Measurements from ENCODE around the gene VAMP1. TPM values are rescaled to one million over a fixed set of nuclear protein-coding genes. Genes with fewer than 3 reads are reported as not detected.

Gene VAMP1
- polyA plus RNA-seq, 3 donors, result 0.84 to 24.6 (median 0.85) TPM

GRCh38 chr12:6418796-6419195, 51.7 kb downstream of the VAMP1 start:
- H3K27me3 Mint-ChIP-seq (ENCODE audit: low read depth in 3 of 3), result peaks cover 0 to 4% (median 0%) of the 10 kb centered on the region in 3 donors
- Histone ChIP-seq H3K36me3 (replicated peaks in 1 of 2; ENCODE audit: control insufficient read depth in 1 of 2, insufficient read depth in 2 of 2, low read length in 2 of 2) (no peaks in the 10 kb centered on the region), H3K9ac (ENCODE audit: insufficient read depth, low read length, poor library complexity, severe bottlenecking) (no peak overlapping the region), H3K9me3 (replicated peaks in 1 of 2; ENCODE audit: control insufficient read depth in 1 of 2, insufficient read depth in 1 of 2, low read length in 2 of 2) (peaks cover 0 to 5% of the 10 kb centered on the region in 2 donors), H3K4me1 (ENCODE audit: control insufficient read depth in 1 of 2, insufficient read depth in 2 of 2, low read length in 2 of 2) (peaks cover 29 to 42% of the 10 kb centered on the region in 2 donors), H3K4me2 (replicated peaks; ENCODE audit: extremely low read depth, low read length, poor library complexity, severe bottlenecking) (no peak overlapping the region), H3K79me2 (ENCODE audit: insufficient read depth, low read length) (no peaks in the 10 kb centered on the region), H4K20me1 (ENCODE audit: insufficient read depth, low read length) (no peaks in the 10 kb centered on the region), H3K4me3 (replicated peaks in 1 of 3; ENCODE audit: low read depth in 2 of 3, low read length in 3 of 3) (no peak overlapping the region), H2AFZ (ENCODE audit: insufficient read depth, low read depth, low read length, poor library complexity, severe bottlenecking) (no peak overlapping the region), H3K27ac (ENCODE audit: low read depth in 1 of 2, low read length in 2 of 2) (no peak overlapping the region), H3K27me3 (ENCODE audit: control insufficient read depth in 2 of 2, insufficient read depth in 2 of 2, low read length in 2 of 2) (no peaks in the 10 kb centered on the region)
- no peak for TF ChIP-seq CTCF (IDR thresholded peaks at IDR 0.05)
- H3K4me1 Mint-ChIP-seq, result peaks cover 43% of the 10 kb centered on the region
- DNase-seq, result no peak
- H3K9me3 Mint-ChIP-seq, result peaks cover 0 to 6% (median 3%) of the 10 kb centered on the region in 7 donors
- WGBS (ENCODE audit: insufficient coverage), result 88% methylated on average over 6 of the region's 6 CpGs
- peaks cover 2 to 3% of the 10 kb centered on the region in 2 donors for H3K36me3 Mint-ChIP-seq
- H3K27ac Mint-ChIP-seq, result no peak overlapping the region
- intact Hi-C loops (cut with micrococcal nuclease), result no loop called here
- H3K4me3 Mint-ChIP-seq, result no peak overlapping the region

- peak; percentile 79 to 88 (median 87) for DNase-seq
- Mint-ChIP-seq H3K4me3 (peak overlapping the region in 1 of 2 donors; percentile 75), H3K9me3 (peaks cover 0 to 6% (median 3%) of the 10 kb centered on the region in 7 donors), H3K36me3 (peaks cover 3 to 5% of the 10 kb centered on the region in 2 donors), H3K27ac (peak overlapping the region; percentile 82 to 93 (median 90)), H3K4me1 (peaks cover 41% of the 10 kb centered on the region), H3K27me3 (ENCODE audit: low read depth in 3 of 3) (peaks cover 0 to 4% (median 0%) of the 10 kb centered on the region in 3 donors)
- peak overlapping the region; percentile 39 for H3K4me2 ChIP-seq (replicated peaks; ENCODE audit: extremely low read depth, low read length, poor library complexity, severe bottlenecking)
- peaks cover 23 to 37% of the 10 kb centered on the region in 2 donors for H3K4me1 ChIP-seq (ENCODE audit: control insufficient read depth in 1 of 2, insufficient read depth in 2 of 2, low read length in 2 of 2)
- no peaks in the 10 kb centered on the region for H3K36me3 ChIP-seq (replicated peaks in 1 of 2; ENCODE audit: control insufficient read depth in 1 of 2, insufficient read depth in 2 of 2, low read length in 2 of 2)
- no peak overlapping the region for H2AFZ ChIP-seq (ENCODE audit: insufficient read depth, low read depth, low read length, poor library complexity, severe bottlenecking)
- WGBS (ENCODE audit: insufficient coverage), result 0% methylated on average over 3 of the region's 3 CpGs
- no peaks in the 10 kb centered on the region for H4K20me1 ChIP-seq (ENCODE audit: insufficient read depth, low read length)
- no peak for TF ChIP-seq CTCF (IDR thresholded peaks at IDR 0.05)
- H3K4me3 ChIP-seq (replicated peaks in 1 of 3; ENCODE audit: low read depth in 2 of 3, low read length in 3 of 3), result peak overlapping the region in 1 of 3 experiments; percentile 22
- H3K27me3 ChIP-seq (ENCODE audit: control insufficient read depth in 2 of 2, insufficient read depth in 2 of 2, low read length in 2 of 2), result no peaks in the 10 kb centered on the region
- H3K27ac ChIP-seq (ENCODE audit: low read depth in 1 of 2, low read length in 2 of 2), result peak overlapping the region; percentile 63 to 79
- no peaks in the 10 kb centered on the region for H3K79me2 ChIP-seq (ENCODE audit: insufficient read depth, low read length)
- H3K9ac ChIP-seq (ENCODE audit: insufficient read depth, low read length, poor library complexity, severe bottlenecking), result no peak overlapping the region
- H3K9me3 ChIP-seq (replicated peaks in 1 of 2; ENCODE audit: control insufficient read depth in 1 of 2, insufficient read depth in 1 of 2, low read length in 2 of 2), result peaks cover 0 to 5% of the 10 kb centered on the region in 2 donors
- intact Hi-C loops (cut with micrococcal nuclease), result no loop called here
Observed at GRCh38 chr12:6416596-6416995, 53.9 kb downstream of the VAMP1 start.

Other genes starting within 250 kb of the VAMP1 start
- gene PLEKHG6, start 160.0 kb downstream of the VAMP1 start, polyA plus RNA-seq, result under 1 TPM in 1 of 3 donors, not detected in 2; 0.05 TPM
- 100 to 1,000 TPM; 108 to 157 (median 152) TPM for gene TNFRSF1A, start 128.6 kb downstream of the VAMP1 start, polyA plus RNA-seq
- gene SCNN1A, start 95.1 kb downstream of the VAMP1 start, polyA plus RNA-seq, result under 1 TPM; 0.11 to 0.68 (median 0.63) TPM
- 100 to 1,000 TPM in 1 of 3 donors, 10 to 100 TPM in 2; 56.4 to 108 (median 60.6) TPM for gene LTBR, start 86.5 kb downstream of the VAMP1 start, polyA plus RNA-seq
- gene CD27, start 25.7 kb downstream of the VAMP1 start, polyA plus RNA-seq, result 1 to 10 TPM in 1 of 3 donors, under 1 TPM in 2; 0.08 to 1.2 (median 0.88) TPM
- 100 to 1,000 TPM in 1 of 3 donors, 10 to 100 TPM in 2; 89.3 to 145 (median 91.8) TPM for gene TAPBPL, start 18.6 kb downstream of the VAMP1 start, polyA plus RNA-seq
- gene MRPL51, start 22.6 kb upstream of the VAMP1 start, polyA plus RNA-seq, result 100 to 1,000 TPM in 2 of 3 donors, 10 to 100 TPM in 1; 22.0 to 238 (median 189) TPM
- gene NCAPD2, start 23.4 kb upstream of the VAMP1 start, polyA plus RNA-seq, result 10 to 100 TPM in 1 of 3 donors, 1 to 10 TPM in 2; 6.2 to 15.0 (median 8.3) TPM
- 1,000 to 10,000 TPM; 2,879 to 3,427 (median 3,223) TPM for gene GAPDH, start 63.8 kb upstream of the VAMP1 start, polyA plus RNA-seq
- gene IFFO1, start 85.4 kb upstream of the VAMP1 start, polyA plus RNA-seq, result 100 to 1,000 TPM in 1 of 3 donors, 10 to 100 TPM in 2; 10.7 to 178 (median 11.1) TPM
- 10 to 100 TPM in 1 of 3 donors, 1 to 10 TPM in 2; 3.9 to 54.5 (median 5.7) TPM for gene NOP2, start 97.6 kb upstream of the VAMP1 start, polyA plus RNA-seq
- gene CHD4, start 136.7 kb upstream of the VAMP1 start, polyA plus RNA-seq, result 10 to 100 TPM in 2 of 3 donors, 1 to 10 TPM in 1; 9.9 to 74.2 (median 16.2) TPM
- under 1 TPM; 0.11 to 0.18 (median 0.14) TPM for gene LPAR5, start 165.3 kb upstream of the VAMP1 start, polyA plus RNA-seq
- 10 to 100 TPM; 10.2 to 28.3 (median 10.3) TPM for gene ACRBP, start 176.8 kb upstream of the VAMP1 start, polyA plus RNA-seq
- gene ING4, start 192.4 kb upstream of the VAMP1 start, polyA plus RNA-seq, result 10 to 100 TPM; 62.2 to 67.1 (median 64.0) TPM
- gene ZNF384, start 218.7 kb upstream of the VAMP1 start, polyA plus RNA-seq, result 10 to 100 TPM in 2 of 3 donors, 1 to 10 TPM in 1; 9.6 to 87.0 (median 10.9) TPM
- not detected for gene PIANP, start 230.1 kb upstream of the VAMP1 start, polyA plus RNA-seq

All from CD14-positive monocyte (primary cell).